Tongue (tissue), 2 donors: ENCODE results near the gene WDR11. TPM values are rescaled to one million over a fixed set of nuclear protein-coding genes. Genes with fewer than 3 reads are reported as not detected.

Experiments
- DNase-seq: peaks from one replicate; pipeline ENCODE4 v3.0.0-alpha.2; 2015
- total RNA-seq: library from RNA; depleted of rRNA; stranded (reverse); fragments of >200 nt; gene quantifications from one replicate; pipeline ENCODE4 v1.2.3, GENCODE V29; 2014

Gene WDR11
- total RNA-seq, 1 donor from 2014 or later = 58.4 TPM

GRCh38 chr10:120944586-120945125, 93.5 kb downstream of the WDR11 start:
- no peak for DNase-seq

DNA sequence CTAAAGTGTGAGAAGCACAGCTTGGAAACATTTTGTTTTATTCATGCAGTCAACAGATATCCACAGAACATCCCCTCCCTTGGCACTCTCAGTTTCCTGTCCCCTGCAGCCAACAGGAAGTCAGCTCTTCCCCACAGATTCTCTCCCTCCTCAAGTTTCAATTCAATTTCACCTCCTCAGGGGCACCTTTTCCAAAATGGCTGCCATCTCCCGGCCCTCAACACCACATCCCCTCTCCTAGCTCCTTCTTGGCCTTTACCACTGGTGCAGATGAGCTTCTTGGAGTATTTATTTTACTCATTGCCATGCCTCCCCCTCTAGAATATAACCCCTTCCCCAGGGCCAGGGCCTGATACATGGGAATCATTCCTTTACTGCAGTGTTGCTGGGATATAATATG, 94.0 kb downstream of the WDR11 start:
- DNase-seq = no peak

- peak; percentile 85 for DNase-seq
Measured at GRCh38 chr10:120945801-120946302, 94.7 kb downstream of the WDR11 start.

DNA sequence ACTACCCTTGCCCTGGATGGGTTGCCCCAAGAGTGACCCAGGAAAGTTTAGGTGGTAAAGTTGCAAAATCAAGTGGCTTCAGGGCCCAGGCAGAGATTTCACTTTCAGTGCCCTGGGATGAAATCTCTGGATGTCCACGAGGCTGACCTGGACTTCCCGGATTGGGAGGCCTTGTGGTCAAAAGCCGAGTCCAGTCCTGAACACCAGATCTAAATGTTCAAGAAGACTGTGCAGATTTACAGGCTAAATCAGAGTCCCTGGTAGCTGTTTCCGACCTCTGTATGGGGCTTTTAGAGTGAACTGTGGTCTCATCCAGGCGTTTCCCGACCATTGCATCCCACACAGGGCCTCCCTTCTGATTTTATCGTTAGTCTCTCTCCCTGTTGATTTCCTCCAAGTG, 95.3 kb downstream of the WDR11 start:
- no peak for DNase-seq

GRCh38 chr10:120948889-120949608, 97.9 kb downstream of the WDR11 start:
- peak; percentile 86 for DNase-seq

DNA sequence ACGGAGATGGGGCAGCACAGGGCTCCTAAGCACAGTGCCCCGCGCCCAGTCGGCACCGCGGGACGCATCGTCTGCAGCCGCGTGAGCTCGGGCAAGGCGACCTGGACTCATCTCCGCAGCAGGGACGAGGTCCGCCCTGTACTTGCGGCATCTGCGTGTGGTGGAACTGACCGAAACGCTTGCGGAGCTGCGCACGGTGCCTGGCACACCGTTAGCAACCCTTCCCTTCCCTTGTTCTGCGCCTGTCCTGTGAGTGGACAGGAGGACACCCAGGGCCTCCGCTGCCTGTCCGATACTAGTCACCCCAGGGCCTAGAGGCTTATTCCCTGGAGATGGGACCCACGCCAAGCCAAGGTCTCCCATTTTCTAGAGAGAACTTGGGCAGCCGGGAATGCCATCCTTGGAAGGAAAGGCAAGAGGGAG, 98.5 kb downstream of the WDR11 start:
- no peak for DNase-seq

DNA sequence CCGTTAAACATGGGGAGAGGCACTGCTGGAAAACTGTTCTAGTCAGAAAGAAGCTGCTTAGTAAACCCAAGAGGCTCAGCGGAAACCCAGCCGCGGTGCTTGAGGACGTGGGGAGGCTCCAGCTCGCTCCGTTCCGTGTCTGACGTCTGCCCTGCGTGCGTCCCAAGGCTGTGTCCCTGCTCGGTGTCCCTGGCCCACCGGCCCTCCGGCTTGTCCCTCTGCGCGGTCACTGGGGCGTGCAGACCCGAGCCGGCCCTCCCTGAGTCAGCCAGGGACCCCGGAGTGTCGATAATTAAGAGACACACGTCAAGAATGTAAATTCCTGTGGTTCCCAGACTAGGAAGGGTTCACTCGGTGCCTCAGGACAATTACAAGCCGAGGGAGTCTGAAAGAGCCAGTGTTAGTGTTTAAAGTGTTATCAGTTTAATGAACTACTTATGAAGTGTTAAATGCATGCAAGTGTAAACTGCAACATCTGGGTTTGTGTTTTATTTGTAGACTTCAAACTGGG, 98.9 kb downstream of the WDR11 start:
- no peak for DNase-seq

GRCh38 chr10:120951288-120951687, 100.1 kb downstream of the WDR11 start:
- DNase-seq = no peak

DNA sequence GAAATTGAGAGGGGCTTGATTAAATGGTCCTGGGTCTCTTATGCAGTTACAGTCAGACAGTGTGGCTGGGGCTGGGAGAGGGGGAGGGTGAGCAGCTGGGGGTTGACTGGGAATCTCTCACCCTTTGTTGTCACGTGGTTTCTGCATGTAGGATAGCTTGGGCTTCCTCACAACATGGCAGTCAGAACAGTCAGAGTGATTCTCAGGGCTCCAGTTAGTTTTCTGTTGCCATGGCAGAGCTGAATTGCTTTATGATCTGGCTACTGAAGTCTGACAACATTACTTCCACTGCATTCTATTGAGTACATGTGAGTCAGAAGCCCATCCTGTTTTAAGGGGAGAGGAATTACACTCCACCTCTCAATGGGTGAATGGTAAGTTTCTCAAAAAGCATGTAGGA, 102.7 kb downstream of the WDR11 start:
- no peak for DNase-seq
